Hepatocyte (in vitro differentiated cells): ENCODE results near the gene TNFAIP8L3. TPM values are rescaled to one million over a fixed set of nuclear protein-coding genes. Genes with fewer than 3 reads are reported as not detected.

Experiments used
- DNase-seq: peaks from one replicate; pipeline ENCODE4 v3.0.0-alpha.2; 2016; ENCODE audit warnings: low spot score
- H2AFZ ChIP-seq: fragments of 200-600 bp; sonication (generic); 2 replicates; pipeline ENCODE4 v1.6.0; 2016; ENCODE audit warnings: antibody characterized with exemption, mild to moderate bottlenecking
- H3K27ac ChIP-seq: fragments of 200-600 bp; sonication (generic); 2 replicates; pipeline ENCODE4 v1.5.1; 2016; ENCODE audit warnings: mild to moderate bottlenecking
- H3K27me3 ChIP-seq: fragments of 200-600 bp; sonication (generic); 2 replicates; pipeline ENCODE4 v1.6.1; 2016
- H3K36me3 ChIP-seq: fragments of 200-600 bp; sonication (generic); replicated peaks from 2 replicates; pipeline ENCODE4 v1.5.1; 2016; ENCODE audit warnings: low read depth; ENCODE audit not compliant: insufficient read depth
- H3K4me1 ChIP-seq: fragments of 200-600 bp; sonication (generic); 2 replicates; pipeline ENCODE4 v1.5.1; 2016; ENCODE audit warnings: mild to moderate bottlenecking, moderate library complexity; ENCODE audit not compliant: insufficient read depth
- H3K4me2 ChIP-seq: fragments of 200-600 bp; sonication (generic); 2 replicates; pipeline ENCODE4 v1.6.0; 2016
- H3K4me3 ChIP-seq: fragments of 200-600 bp; sonication (generic); 2 replicates; pipeline ENCODE4 v1.5.1; 2016; ENCODE audit warnings: mild to moderate bottlenecking
- H3K79me2 ChIP-seq: fragments of 200-600 bp; sonication (generic); 2 replicates; pipeline ENCODE4 v1.6.0; 2017; ENCODE audit warnings: mild to moderate bottlenecking
- H3K9me2 ChIP-seq: fragments of 200-600 bp; sonication (generic); replicated peaks from 2 replicates; pipeline ENCODE4 v1.6.0; 2017; ENCODE audit warnings: mild to moderate bottlenecking; ENCODE audit not compliant: insufficient read depth
- H3K9me3 ChIP-seq: fragments of 200-600 bp; sonication (generic); 2 replicates; pipeline ENCODE4 v1.5.1; 2016; ENCODE audit warnings: low read depth, mild to moderate bottlenecking
- H4K20me1 ChIP-seq: fragments of 200-600 bp; sonication (generic); 2 replicates; pipeline ENCODE4 v1.6.0; 2016; ENCODE audit warnings: mild to moderate bottlenecking; ENCODE audit not compliant: insufficient read depth, poor library complexity, severe bottlenecking
- CTCF ChIP-seq: fragments of 200-600 bp; sonication (generic); IDR thresholded peaks from 2 replicates; pipeline ENCODE4 v1.5.1; 2016; ENCODE audit warnings: antibody characterized with exemption, mild to moderate bottlenecking; ENCODE audit not compliant: poor library complexity
- EZH2 ChIP-seq: fragments of 200-600 bp; sonication (generic); IDR thresholded peaks from 2 replicates; pipeline ENCODE4 v1.6.1; 2016; ENCODE audit warnings: antibody characterized with exemption, mild to moderate bottlenecking, borderline replicate concordance
- EZH2phosphoT487 ChIP-seq: fragments of 200-600 bp; sonication (generic); IDR thresholded peaks from one replicate; pipeline ENCODE4 v1.6.1; 2018; ENCODE audit warnings: antibody characterized with exemption, mild to moderate bottlenecking, low read depth, moderate library complexity; ENCODE audit not compliant: unreplicated experiment, severe bottlenecking
- WGBS: methylation state at CpG from one replicate; pipeline ENCODE4 v1.1.6; 2016; ENCODE audit warnings: low lambda C conversion rate; ENCODE audit errors: missing lambda C conversion rate; 5-methylcytosine and 5-hydroxymethylcytosine counted together
- polyA plus RNA-seq: library from polyadenylated mRNA; unstranded; fragments of >200 nt; fragmentation: Nextera tagmentation; extraction: Ambion mirVana; gene quantifications from 2 replicates; pipeline ENCODE4 v1.2.1, GENCODE V29; 2016
- total RNA-seq: library from RNA; depleted of rRNA; stranded (reverse); fragments of >200 nt; gene quantifications from 2 replicates; pipeline ENCODE4 v1.2.3, GENCODE V29; 2014

TNFAIP8L3 gene
- total and polyA plus RNA-seq, 2 experiments from 2014 or later: 2.4 to 3.4 TPM

- no peaks in the 10 kb centered on the region for H3K9me3 ChIP-seq
- no peak for TF ChIP-seq EZH2
- TF ChIP-seq CTCF: no peak
- no peak for TF ChIP-seq EZH2phosphoT487
- no peaks in the 10 kb centered on the region for H3K9me2 ChIP-seq
- DNase-seq: no peak
- no peak overlapping the region for H3K4me3 ChIP-seq
- H3K27ac ChIP-seq: no peak overlapping the region
- no peak overlapping the region for H2AFZ ChIP-seq
- no peaks in the 10 kb centered on the region for H4K20me1 ChIP-seq
- no peaks in the 10 kb centered on the region for H3K4me1 ChIP-seq
- no peaks in the 10 kb centered on the region for H3K36me3 ChIP-seq
- H3K27me3 ChIP-seq: no peaks in the 10 kb centered on the region
- 88% methylated on average over 1 of the region's 1 CpG for WGBS
- no peaks in the 10 kb centered on the region for H3K79me2 ChIP-seq
- no peak overlapping the region for H3K4me2 ChIP-seq
Observed at GRCh38 chr15:51071578-51071977, 23.1 kb downstream of the TNFAIP8L3 start.

GRCh38 chr15:51069983-51070382 lies 24.7 kb downstream of the TNFAIP8L3 start:
- Histone ChIP-seq H3K36me3 (no peaks in the 10 kb centered on the region), H3K27me3 (no peaks in the 10 kb centered on the region), H3K4me3 (no peak overlapping the region), H3K4me2 (no peak overlapping the region), H4K20me1 (no peaks in the 10 kb centered on the region), H3K4me1 (no peaks in the 10 kb centered on the region), H2AFZ (no peak overlapping the region), H3K79me2 (no peaks in the 10 kb centered on the region), H3K9me3 (no peaks in the 10 kb centered on the region), H3K27ac (no peak overlapping the region), H3K9me2 (no peaks in the 10 kb centered on the region)
- no peak for TF ChIP-seq CTCF
- TF ChIP-seq EZH2: no peak
- TF ChIP-seq EZH2phosphoT487: no peak
- no peak for DNase-seq

GRCh38 chr15:51067510-51067909 lies 27.2 kb downstream of the TNFAIP8L3 start:
- 63% methylated on average over 3 of the region's 3 CpGs for WGBS
- H3K9me2 ChIP-seq: no peaks in the 10 kb centered on the region
- H3K36me3 ChIP-seq: no peaks in the 10 kb centered on the region
- no peak overlapping the region for H3K27ac ChIP-seq
- H3K27me3 ChIP-seq: no peaks in the 10 kb centered on the region
- no peaks in the 10 kb centered on the region for H3K79me2 ChIP-seq
- no peak for DNase-seq
- TF ChIP-seq EZH2phosphoT487 (no peak), EZH2 (no peak), CTCF (no peak)
- no peaks in the 10 kb centered on the region for H4K20me1 ChIP-seq
- H3K9me3 ChIP-seq: no peaks in the 10 kb centered on the region
- H3K4me1 ChIP-seq: no peaks in the 10 kb centered on the region
- no peak overlapping the region for H3K4me3 ChIP-seq
- H3K4me2 ChIP-seq: no peak overlapping the region
- no peak overlapping the region for H2AFZ ChIP-seq

GRCh38 chr15:51065781-51066180 lies 28.9 kb downstream of the TNFAIP8L3 start:
- Histone ChIP-seq H3K4me3 (no peak overlapping the region), H3K4me1 (no peaks in the 10 kb centered on the region), H3K79me2 (no peaks in the 10 kb centered on the region), H3K36me3 (no peaks in the 10 kb centered on the region), H3K9me3 (no peaks in the 10 kb centered on the region), H2AFZ (no peak overlapping the region), H4K20me1 (no peaks in the 10 kb centered on the region), H3K4me2 (no peak overlapping the region), H3K27me3 (no peaks in the 10 kb centered on the region), H3K27ac (no peak overlapping the region), H3K9me2 (no peaks in the 10 kb centered on the region)
- WGBS: 80% methylated on average over 1 of the region's 1 CpG
- no peak for DNase-seq
- TF ChIP-seq EZH2: no peak
- TF ChIP-seq EZH2phosphoT487: no peak
- no peak for TF ChIP-seq CTCF
